Ishikawa (cell line): Measurements from ENCODE around the gene TMEM164.

Experiments
- CEBPB ChIP-seq: IDR thresholded peaks from 2 replicates; pipeline ENCODE4 v1.6.1; 2012
- CREB1 ChIP-seq: IDR thresholded peaks from 2 replicates; pipeline ENCODE4 v1.6.1; 2012; ENCODE audit warnings: low read depth
- EP300 ChIP-seq: IDR thresholded peaks from 2 replicates; pipeline ENCODE4 v1.6.1; 2012; ENCODE audit warnings: borderline replicate concordance
- FOXM1 ChIP-seq: IDR thresholded peaks from 2 replicates; pipeline ENCODE4 v1.6.1; 2012; ENCODE audit warnings: low read depth, borderline replicate concordance
- MAX ChIP-seq: IDR thresholded peaks from 2 replicates; pipeline ENCODE4 v1.6.1; 2012
- NFIC ChIP-seq: IDR thresholded peaks from 2 replicates; pipeline ENCODE4 v1.6.1; 2012
- REST ChIP-seq: IDR thresholded peaks from 2 replicates; pipeline ENCODE4 v1.6.1; 2012; ENCODE audit warnings: low read depth, mild to moderate bottlenecking
- TAF1 ChIP-seq: IDR thresholded peaks from 2 replicates; pipeline ENCODE4 v1.6.1; 2012; ENCODE audit warnings: low read depth, mild to moderate bottlenecking
- TCF12 ChIP-seq: IDR thresholded peaks from 2 replicates; pipeline ENCODE4 v1.6.1; 2012; ENCODE audit warnings: low read depth
- USF1 ChIP-seq: IDR thresholded peaks from 2 replicates; pipeline ENCODE4 v1.6.1; 2012
- YY1 ChIP-seq: IDR thresholded peaks from 2 replicates; pipeline ENCODE4 v1.6.1; 2012; ENCODE audit warnings: low read depth
- ZBTB7A ChIP-seq: IDR thresholded peaks from 2 replicates; pipeline ENCODE4 v1.6.1; 2012; ENCODE audit warnings: low read depth

- no peak for TF ChIP-seq YY1
- no peak for TF ChIP-seq CEBPB
- TF ChIP-seq REST, result no peak
- no peak for TF ChIP-seq TCF12
- TF ChIP-seq MAX, result no peak
- TF ChIP-seq FOXM1, result no peak
- TF ChIP-seq EP300, result no peak
- no peak for TF ChIP-seq USF1
- no peak for TF ChIP-seq NFIC
- no peak for TF ChIP-seq TAF1
- TF ChIP-seq CREB1, result no peak
- no peak for TF ChIP-seq ZBTB7A
These were observed 189.6 kb downstream of the TMEM164 start for GRCh38 chrX:110192516-110192915.
